ENCODE data around the gene MALT1.

MALT1 gene

DNA sequence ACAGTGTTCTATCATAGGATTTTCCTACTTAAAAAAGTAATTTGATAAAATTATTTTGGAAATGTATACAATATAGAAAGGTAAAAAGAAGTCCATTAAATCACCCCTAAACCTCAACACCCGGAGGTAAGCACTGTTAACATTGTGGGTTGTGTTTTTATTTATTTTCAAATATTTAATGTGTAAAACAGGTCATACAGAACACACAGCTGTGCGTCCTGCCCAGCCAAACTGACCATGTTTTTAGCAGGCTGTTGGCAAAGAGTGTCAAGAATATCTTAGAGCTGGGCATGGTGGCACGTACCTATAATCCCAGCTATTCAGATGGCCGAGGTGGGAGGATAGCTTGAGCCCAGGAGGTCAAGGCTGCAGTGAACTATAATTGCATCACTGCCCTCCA is 114.6 kb downstream of the MALT1 start:
- Histone ChIP-seq H3K36me3 (ENCODE audit: low read length) (no peaks in the 10 kb centered on the region), H3K27ac (ENCODE audit: low read depth, low read length) (no peak overlapping the region), H2AFZ (ENCODE audit: low read depth, low read length, severe bottlenecking) (no peak overlapping the region), H3K9me2 (replicated peaks; ENCODE audit: insufficient read depth, low read length) (no peaks in the 10 kb centered on the region), H3K27me3 (ENCODE audit: low read length) (no peaks in the 10 kb centered on the region), H3K79me2 (ENCODE audit: insufficient read depth, low read length) (no peaks in the 10 kb centered on the region), H3K4me3 (ENCODE audit: insufficient read depth, low read length, poor library complexity, severe bottlenecking) (no peak overlapping the region), H3K4me2 (ENCODE audit: low read depth, low read length, poor library complexity, severe bottlenecking) (no peak overlapping the region), H3K9ac (ENCODE audit: low read length) (no peak overlapping the region), H3K9me3 (ENCODE audit: insufficient read depth, low read length) (no peaks in the 10 kb centered on the region), H4K20me1 (ENCODE audit: low read depth, low read length) (no peaks in the 10 kb centered on the region), H3F3A (ENCODE audit: insufficient read depth) (no peaks in the 10 kb centered on the region)
- TF ChIP-seq EZH2phosphoT487 (conservative IDR thresholded peaks at IDR 0.05; ENCODE audit: low read length), result no peak
- TF ChIP-seq, protein P1, sequence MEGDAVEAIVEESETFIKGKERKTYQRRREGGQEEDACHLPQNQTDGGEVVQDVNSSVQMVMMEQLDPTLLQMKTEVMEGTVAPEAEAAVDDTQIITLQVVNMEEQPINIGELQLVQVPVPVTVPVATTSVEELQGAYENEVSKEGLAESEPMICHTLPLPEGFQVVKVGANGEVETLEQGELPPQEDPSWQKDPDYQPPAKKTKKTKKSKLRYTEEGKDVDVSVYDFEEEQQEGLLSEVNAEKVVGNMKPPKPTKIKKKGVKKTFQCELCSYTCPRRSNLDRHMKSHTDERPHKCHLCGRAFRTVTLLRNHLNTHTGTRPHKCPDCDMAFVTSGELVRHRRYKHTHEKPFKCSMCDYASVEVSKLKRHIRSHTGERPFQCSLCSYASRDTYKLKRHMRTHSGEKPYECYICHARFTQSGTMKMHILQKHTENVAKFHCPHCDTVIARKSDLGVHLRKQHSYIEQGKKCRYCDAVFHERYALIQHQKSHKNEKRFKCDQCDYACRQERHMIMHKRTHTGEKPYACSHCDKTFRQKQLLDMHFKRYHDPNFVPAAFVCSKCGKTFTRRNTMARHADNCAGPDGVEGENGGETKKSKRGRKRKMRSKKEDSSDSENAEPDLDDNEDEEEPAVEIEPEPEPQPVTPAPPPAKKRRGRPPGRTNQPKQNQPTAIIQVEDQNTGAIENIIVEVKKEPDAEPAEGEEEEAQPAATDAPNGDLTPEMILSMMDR (IDR thresholded peaks at IDR 0.05; ENCODE audit: insufficient read depth, low read length, poor library complexity, severe bottlenecking), result no peak

DNA sequence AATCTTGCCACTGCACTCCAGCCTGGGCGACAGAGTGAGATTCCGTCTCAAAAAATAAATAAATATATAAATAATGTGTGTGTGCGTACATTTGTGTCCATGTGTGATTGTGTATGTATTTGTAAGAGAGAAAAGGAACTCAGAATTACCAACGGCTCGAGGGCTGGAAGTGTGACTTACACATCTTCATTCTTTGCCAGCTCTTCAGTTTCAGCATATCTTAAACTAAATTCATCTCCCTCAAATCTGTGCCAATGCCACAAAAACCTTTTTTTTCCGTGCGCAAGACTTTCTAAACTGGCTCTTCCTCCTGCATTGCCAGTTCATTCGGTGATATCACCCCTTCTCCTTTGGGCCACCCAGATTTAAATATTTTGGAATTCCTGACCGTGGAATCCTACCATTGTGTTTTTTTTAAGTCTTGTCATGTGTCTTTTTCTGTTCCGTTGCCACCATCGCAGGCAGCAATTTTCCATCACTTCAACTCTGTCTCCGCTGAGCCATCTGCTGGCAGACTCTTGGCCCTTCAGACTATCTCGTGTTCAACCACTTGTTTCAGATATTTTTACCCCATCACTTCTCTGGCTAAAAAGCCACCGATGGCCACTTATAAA is 116.4 kb downstream of the MALT1 start:
- Histone ChIP-seq H3K9me2 (replicated peaks; ENCODE audit: insufficient read depth, low read length) (no peaks in the 10 kb centered on the region), H2AFZ (ENCODE audit: low read depth, low read length, severe bottlenecking) (no peak overlapping the region), H4K20me1 (ENCODE audit: low read depth, low read length) (no peaks in the 10 kb centered on the region), H3K9ac (ENCODE audit: low read length) (no peak overlapping the region), H3K4me2 (ENCODE audit: low read depth, low read length, poor library complexity, severe bottlenecking) (no peak overlapping the region), H3K27me3 (ENCODE audit: low read length) (no peaks in the 10 kb centered on the region), H3K36me3 (ENCODE audit: low read length) (no peaks in the 10 kb centered on the region), H3K4me3 (ENCODE audit: insufficient read depth, low read length, poor library complexity, severe bottlenecking) (no peak overlapping the region), H3K79me2 (ENCODE audit: insufficient read depth, low read length) (no peaks in the 10 kb centered on the region), H3F3A (ENCODE audit: insufficient read depth) (no peaks in the 10 kb centered on the region), H3K27ac (ENCODE audit: low read depth, low read length) (no peak overlapping the region), H3K9me3 (ENCODE audit: insufficient read depth, low read length) (no peaks in the 10 kb centered on the region)
- TF ChIP-seq, protein P1 (IDR thresholded peaks at IDR 0.05; ENCODE audit: insufficient read depth, low read length, poor library complexity, severe bottlenecking), result no peak
- no peak for TF ChIP-seq EZH2phosphoT487 (conservative IDR thresholded peaks at IDR 0.05; ENCODE audit: low read length)

DNA sequence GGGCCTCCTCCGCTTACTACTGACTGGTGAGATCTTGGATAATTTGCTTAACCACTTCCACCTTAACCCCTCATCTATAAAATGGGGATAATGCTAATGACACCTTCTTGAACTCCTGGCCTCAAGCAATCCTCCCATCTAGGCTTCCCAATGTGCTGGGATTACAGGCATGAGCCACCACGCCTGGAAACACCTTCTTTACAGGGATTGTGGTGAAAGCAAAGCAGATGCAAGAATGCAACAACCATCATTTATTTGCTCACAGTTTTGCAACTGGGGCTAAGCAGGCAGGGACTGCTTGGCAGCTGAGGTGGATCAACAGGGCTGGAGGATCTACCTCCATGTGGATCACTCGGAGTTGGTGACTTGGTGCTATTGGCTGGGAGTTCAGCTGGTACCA is 117.2 kb downstream of the MALT1 start:
- H3K27ac ChIP-seq (ENCODE audit: low read depth, low read length), result no peak overlapping the region
- no peaks in the 10 kb centered on the region for H3K36me3 ChIP-seq (ENCODE audit: low read length)
- no peaks in the 10 kb centered on the region for H3K27me3 ChIP-seq (ENCODE audit: low read length)
- no peak overlapping the region for H2AFZ ChIP-seq (ENCODE audit: low read depth, low read length, severe bottlenecking)
- no peaks in the 10 kb centered on the region for H3F3A ChIP-seq (ENCODE audit: insufficient read depth)
- no peaks in the 10 kb centered on the region for H3K9me2 ChIP-seq (replicated peaks; ENCODE audit: insufficient read depth, low read length)
- no peaks in the 10 kb centered on the region for H3K9me3 ChIP-seq (ENCODE audit: insufficient read depth, low read length)
- no peaks in the 10 kb centered on the region for H4K20me1 ChIP-seq (ENCODE audit: low read depth, low read length)
- TF ChIP-seq, protein P1 (IDR thresholded peaks at IDR 0.05; ENCODE audit: insufficient read depth, low read length, poor library complexity, severe bottlenecking), result no peak
- no peak for TF ChIP-seq EZH2phosphoT487 (conservative IDR thresholded peaks at IDR 0.05; ENCODE audit: low read length)
- H3K4me3 ChIP-seq (ENCODE audit: insufficient read depth, low read length, poor library complexity, severe bottlenecking), result no peak overlapping the region
- H3K4me2 ChIP-seq (ENCODE audit: low read depth, low read length, poor library complexity, severe bottlenecking), result no peak overlapping the region
- no peak overlapping the region for H3K9ac ChIP-seq (ENCODE audit: low read length)
- H3K79me2 ChIP-seq (ENCODE audit: insufficient read depth, low read length), result no peaks in the 10 kb centered on the region

All from SU-DHL-6 (cell line).